ENCODE measurements around the gene KLHL26.
A peak's percentile ranks its signal among the peaks of the same experiment; 100 is the strongest.

KLHL26 gene

GRCh38 chr19:18701250-18701608 lies 64.4 kb downstream of the KLHL26 start:
- Histone ChIP-seq H3K9me3 (no peaks in the 10 kb centered on the region), H3K27ac (no peak overlapping the region), H3K4me3 (ENCODE audit: low read depth in 1 of 2, low read length in 1 of 2) (peak overlapping the region; percentile 36 to 60), H3K4me1 (ENCODE audit: control insufficient read depth in 1 of 2, insufficient read depth in 1 of 2, low read depth in 1 of 2, low read length in 1 of 2) (peaks cover 16 to 17% of the 10 kb centered on the region in 2 experiments), H3K36me3 (no peaks in the 10 kb centered on the region), H3K27me3 (peaks cover 42% of the 10 kb centered on the region)
- no peak for TF ChIP-seq CTCF (IDR thresholded peaks at IDR 0.05)

- Histone ChIP-seq H3K4me1 (ENCODE audit: control insufficient read depth in 1 of 2, insufficient read depth in 1 of 2, low read depth in 1 of 2, low read length in 1 of 2) (peaks cover 16 to 17% of the 10 kb centered on the region in 2 experiments), H3K4me3 (ENCODE audit: low read depth in 1 of 2, low read length in 1 of 2) (no peak overlapping the region), H3K27ac (no peak overlapping the region), H3K36me3 (no peaks in the 10 kb centered on the region), H3K9me3 (no peaks in the 10 kb centered on the region), H3K27me3 (peaks cover 36% of the 10 kb centered on the region)
- no peak for TF ChIP-seq CTCF (IDR thresholded peaks at IDR 0.05)
Measured at GRCh38 chr19:18704054-18704453, 67.2 kb downstream of the KLHL26 start.

- no peak for TF ChIP-seq CTCF (IDR thresholded peaks at IDR 0.05)
- Histone ChIP-seq H3K4me1 (ENCODE audit: control insufficient read depth in 1 of 2, insufficient read depth in 1 of 2, low read depth in 1 of 2, low read length in 1 of 2) (peaks cover 15% of the 10 kb centered on the region in 2 experiments), H3K27ac (no peak overlapping the region), H3K4me3 (ENCODE audit: low read depth in 1 of 2, low read length in 1 of 2) (no peak overlapping the region), H3K36me3 (no peaks in the 10 kb centered on the region), H3K27me3 (peaks cover 27% of the 10 kb centered on the region), H3K9me3 (no peaks in the 10 kb centered on the region)
Measured at GRCh38 chr19:18704971-18705370, 68.1 kb downstream of the KLHL26 start.

- no peaks in the 10 kb centered on the region for H3K36me3 ChIP-seq
- no peak for TF ChIP-seq CTCF (IDR thresholded peaks at IDR 0.05)
- H3K27me3 ChIP-seq = no peaks in the 10 kb centered on the region
- H3K4me1 ChIP-seq (ENCODE audit: control insufficient read depth in 1 of 2, insufficient read depth in 1 of 2, low read depth in 1 of 2, low read length in 1 of 2) = no peaks in the 10 kb centered on the region
- H3K27ac ChIP-seq = no peak overlapping the region
- H3K4me3 ChIP-seq (ENCODE audit: low read depth in 1 of 2, low read length in 1 of 2) = no peak overlapping the region
- no peaks in the 10 kb centered on the region for H3K9me3 ChIP-seq
Measured at GRCh38 chr19:18708452-18709231, 71.8 kb downstream of the KLHL26 start.

- H3K27ac ChIP-seq = no peak overlapping the region
- no peak overlapping the region for H3K4me3 ChIP-seq (ENCODE audit: low read depth in 1 of 2, low read length in 1 of 2)
- TF ChIP-seq CTCF (IDR thresholded peaks at IDR 0.05) = no peak
- no peaks in the 10 kb centered on the region for H3K4me1 ChIP-seq (ENCODE audit: control insufficient read depth in 1 of 2, insufficient read depth in 1 of 2, low read depth in 1 of 2, low read length in 1 of 2)
- no peaks in the 10 kb centered on the region for H3K36me3 ChIP-seq
- no peaks in the 10 kb centered on the region for H3K27me3 ChIP-seq
- H3K9me3 ChIP-seq = no peaks in the 10 kb centered on the region
Measured at GRCh38 chr19:18709546-18709945, 72.7 kb downstream of the KLHL26 start.
